WTC11 (cell line): ENCODE data around the gene IPO11.

Experiments used
- AFF4 ChIP-seq: sonication (generic); formaldehyde crosslinking; IDR thresholded peaks from 2 replicates; pipeline ENCODE4 v1.8.1; 2023; ENCODE audit warnings: mild to moderate bottlenecking, missing genetic modification reagents, borderline replicate concordance
- ATF1 ChIP-seq: sonication (generic); formaldehyde crosslinking; IDR thresholded peaks from 2 replicates; pipeline ENCODE4 v1.8.1; 2023; ENCODE audit warnings: mild to moderate bottlenecking, moderate library complexity, missing genetic modification reagents
- ATF2 ChIP-seq: sonication (generic); formaldehyde crosslinking; IDR thresholded peaks from 2 replicates; pipeline ENCODE4 v1.8.1; 2022; ENCODE audit warnings: low read depth, missing genetic modification reagents, borderline replicate concordance
- CTCF ChIP-seq: fragments of 200-600 bp; IDR thresholded peaks from 2 replicates; pipeline ENCODE4 v1.8.0; 2022; ENCODE audit warnings: antibody characterized with exemption
- FOXJ3 ChIP-seq: sonication (generic); formaldehyde crosslinking; IDR thresholded peaks from 2 replicates; pipeline ENCODE4 v1.9.0; 2021; ENCODE audit warnings: missing genetic modification reagents, mild to moderate bottlenecking, borderline replicate concordance
- FOXK1 ChIP-seq: sonication (generic); formaldehyde crosslinking; IDR thresholded peaks from 2 replicates; pipeline ENCODE4 v1.8.0; 2022; ENCODE audit warnings: mild to moderate bottlenecking, moderate library complexity, missing genetic modification reagents
- GABPB1 ChIP-seq: sonication (generic); formaldehyde crosslinking; IDR thresholded peaks from 2 replicates; pipeline ENCODE4 v1.8.1; 2023; ENCODE audit warnings: mild to moderate bottlenecking, missing genetic modification reagents
- NFE2L1 ChIP-seq: sonication (generic); formaldehyde crosslinking; IDR thresholded peaks from 2 replicates; pipeline ENCODE4 v1.8.1; 2023; ENCODE audit warnings: missing genetic modification reagents
- TCF7 ChIP-seq: sonication (generic); formaldehyde crosslinking; IDR thresholded peaks from 2 replicates; pipeline ENCODE4 v1.8.0; 2022; ENCODE audit warnings: mild to moderate bottlenecking, low read depth, missing genetic modification reagents, moderate library complexity
- USF1 ChIP-seq: sonication (generic); formaldehyde crosslinking; IDR thresholded peaks from 2 replicates; pipeline ENCODE4 v1.8.0; 2022; ENCODE audit warnings: mild to moderate bottlenecking, missing genetic modification reagents
- USF2 ChIP-seq: sonication (generic); formaldehyde crosslinking; IDR thresholded peaks from 2 replicates; pipeline ENCODE4 v1.8.1; 2023; ENCODE audit warnings: mild to moderate bottlenecking, missing genetic modification reagents, moderate library complexity
- ZNF121 ChIP-seq: sonication (generic); formaldehyde crosslinking; IDR thresholded peaks from 2 replicates; pipeline ENCODE4 v1.8.0; 2023; ENCODE audit warnings: missing genetic modification reagents
- ZNF138 ChIP-seq: sonication (generic); formaldehyde crosslinking; conservative IDR thresholded peaks from 2 replicates; pipeline ENCODE4 v1.8.1; 2022; ENCODE audit warnings: mild to moderate bottlenecking, moderate library complexity, missing genetic modification reagents
- ZNF396 ChIP-seq: fragments of 250-450 bp; sonication (Bioruptor Pico); IDR thresholded peaks from 2 replicates; pipeline ENCODE4 v1.8.0; 2021; ENCODE audit warnings: mild to moderate bottlenecking, moderate library complexity, borderline replicate concordance

- TF ChIP-seq FOXK1 (CRISPR knock-in tag) (no peak), ATF1 (CRISPR knock-in tag) (no peak), USF2 (CRISPR knock-in tag) (no peak), CTCF (no peak), GABPB1 (CRISPR knock-in tag) (no peak), ZNF121 (CRISPR knock-in tag) (no peak), ZNF396 (CRISPR knock-in tag) (no peak), USF1 (CRISPR knock-in tag) (no peak), TCF7 (CRISPR knock-in tag) (no peak), ATF2 (CRISPR knock-in tag) (no peak), FOXJ3 (no peak), AFF4 (no peak), NFE2L1 (CRISPR knock-in tag) (no peak), ZNF138 (no peak)
Measured at GRCh38 chr5:62649476-62650113, 237.0 kb downstream of the IPO11 start.
